C1 segment of cervical spinal cord (tissue), 14 donors: ENCODE data around the gene ZNRF2.

Experiments
- DNase-seq, 14 donors: peaks; one replicate each; lab custom pipeline; 2025; lab: John Stamatoyannopoulos, UW

The ZNRF2 gene

DNA sequence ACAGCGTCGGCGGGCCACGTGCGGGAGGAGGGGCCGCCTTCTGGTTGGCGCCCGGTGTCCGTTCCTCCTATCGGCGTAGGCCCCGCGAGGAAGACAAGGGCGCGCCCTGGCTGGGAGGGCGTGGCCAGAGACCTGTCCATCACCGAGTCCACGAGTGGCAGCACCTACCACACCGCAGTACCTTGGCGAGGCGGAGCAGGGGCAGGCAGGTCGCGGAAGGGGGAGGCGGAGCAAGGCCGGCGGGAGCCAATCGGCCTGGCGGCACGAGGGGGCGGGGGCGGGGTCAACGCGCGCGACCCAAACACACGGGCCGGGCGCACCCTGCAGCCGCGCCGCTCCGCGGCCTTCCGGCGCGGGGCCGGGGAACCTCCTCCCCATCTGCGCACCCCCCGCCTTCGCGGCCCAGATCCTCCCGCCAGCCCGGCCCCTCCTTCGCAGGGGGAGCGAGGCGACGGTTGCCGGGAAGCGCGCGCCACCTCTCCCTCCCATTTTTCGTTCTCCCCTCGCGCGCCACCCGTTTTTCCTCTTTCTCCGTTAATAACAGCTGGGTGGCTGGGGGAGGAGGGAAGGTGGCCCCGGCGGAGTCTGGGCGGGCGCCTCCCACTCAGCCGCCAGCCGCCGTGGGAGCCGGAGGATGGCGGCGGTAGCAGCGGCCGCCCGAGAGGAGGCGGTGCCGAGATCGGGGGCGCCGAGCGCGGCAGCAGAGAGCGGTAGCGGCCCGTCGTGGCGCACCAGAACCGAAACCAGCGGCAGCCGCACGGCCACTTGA is at the start of gene ZNRF2:
Gene ZNRF2 (plus strand): TSS at position 300 of the 769 bp plus-strand sequence. CDS start 761 bp downstream, outside the sequence.
- peak; percentile 70 to 100 (median 94) for DNase-seq

GRCh38 chr7:30237271-30237695 is 47.1 kb upstream of the ZNRF2 start:
- no peak for DNase-seq

DNA sequence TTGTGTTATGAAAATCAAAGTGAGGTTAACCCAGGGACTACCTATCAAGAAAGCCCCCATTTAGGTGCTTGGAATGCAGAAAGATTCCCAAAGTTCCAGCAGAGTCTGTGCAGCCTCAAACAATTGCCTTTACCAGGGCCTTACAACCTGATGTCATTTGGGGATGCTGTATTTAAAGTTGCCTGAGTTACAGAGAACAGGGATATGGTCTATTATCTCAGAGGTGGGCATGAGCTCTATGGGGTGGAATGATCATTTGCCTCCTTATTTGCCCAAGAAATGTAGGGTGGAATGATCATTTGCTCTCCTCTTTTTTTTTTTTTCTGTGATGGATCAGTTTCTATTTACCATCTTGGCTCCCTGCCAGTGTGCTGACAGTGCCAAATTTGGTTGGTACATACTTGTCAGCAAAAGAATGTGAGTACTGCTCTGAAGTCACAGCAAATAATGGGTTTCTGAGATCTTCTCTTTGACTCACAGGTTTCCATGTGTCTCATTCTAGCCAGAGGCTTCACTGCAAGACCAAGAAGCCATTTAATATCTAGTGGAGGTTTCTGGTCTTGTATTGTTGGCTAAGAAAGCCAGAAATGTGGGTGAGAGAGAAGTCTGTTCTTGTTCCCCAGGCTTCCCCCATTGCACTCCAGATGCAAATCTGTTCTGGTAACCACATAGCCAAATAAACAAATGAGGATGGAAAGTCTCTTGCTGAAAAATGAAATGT is 45.5 kb upstream of the ZNRF2 start:
- no peak for DNase-seq

GRCh38 chr7:30240106-30240800 is 44.1 kb upstream of the ZNRF2 start:
- no peak for DNase-seq

GRCh38 chr7:30241767-30242166 is 42.6 kb upstream of the ZNRF2 start:
- no peak for DNase-seq

DNA sequence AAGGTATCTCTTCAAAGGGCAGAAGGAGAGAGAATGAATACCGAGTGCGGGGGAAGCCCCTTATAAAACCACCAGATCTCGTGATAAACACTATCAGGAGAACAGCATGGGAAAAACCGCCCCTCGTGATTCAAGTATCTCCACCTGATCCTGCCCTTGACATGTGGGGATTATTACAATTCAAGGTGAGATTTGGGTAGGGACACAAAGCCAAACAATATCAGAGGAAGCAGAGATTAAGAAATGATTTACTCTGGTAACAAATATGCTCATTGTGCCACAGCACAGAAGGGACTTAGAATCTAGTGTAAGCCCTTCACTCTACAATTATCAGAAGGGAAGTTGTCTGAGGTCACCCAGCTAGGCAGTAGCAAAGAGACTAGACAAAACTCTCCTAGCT is 40.1 kb upstream of the ZNRF2 start:
- DNase-seq: no peak

DNA sequence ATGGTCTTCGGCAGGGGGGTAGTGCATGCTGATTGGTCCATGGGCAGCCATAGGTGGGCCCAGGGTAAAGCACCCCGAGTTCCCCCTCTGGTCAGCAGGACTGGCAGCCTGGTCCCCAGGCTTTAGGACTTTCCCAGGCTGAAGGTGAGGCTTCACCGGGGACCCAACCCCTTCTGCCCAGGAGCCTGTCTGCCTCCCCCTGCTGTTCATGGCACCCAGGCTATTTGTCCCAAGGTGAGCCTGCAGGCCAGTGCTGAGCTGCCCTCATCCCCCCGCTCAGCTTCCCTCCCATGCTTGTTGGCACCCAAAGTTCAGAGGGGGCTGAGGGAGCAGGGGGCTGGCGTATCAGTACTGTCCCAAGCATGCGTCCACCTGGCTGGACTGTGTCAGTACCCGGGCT is 38.5 kb upstream of the ZNRF2 start:
- no peak for DNase-seq

- peak in 1 of 14 donors; percentile 54 for DNase-seq
Measured at GRCh38 chr7:30246392-30246791, 38.0 kb upstream of the ZNRF2 start.

DNA sequence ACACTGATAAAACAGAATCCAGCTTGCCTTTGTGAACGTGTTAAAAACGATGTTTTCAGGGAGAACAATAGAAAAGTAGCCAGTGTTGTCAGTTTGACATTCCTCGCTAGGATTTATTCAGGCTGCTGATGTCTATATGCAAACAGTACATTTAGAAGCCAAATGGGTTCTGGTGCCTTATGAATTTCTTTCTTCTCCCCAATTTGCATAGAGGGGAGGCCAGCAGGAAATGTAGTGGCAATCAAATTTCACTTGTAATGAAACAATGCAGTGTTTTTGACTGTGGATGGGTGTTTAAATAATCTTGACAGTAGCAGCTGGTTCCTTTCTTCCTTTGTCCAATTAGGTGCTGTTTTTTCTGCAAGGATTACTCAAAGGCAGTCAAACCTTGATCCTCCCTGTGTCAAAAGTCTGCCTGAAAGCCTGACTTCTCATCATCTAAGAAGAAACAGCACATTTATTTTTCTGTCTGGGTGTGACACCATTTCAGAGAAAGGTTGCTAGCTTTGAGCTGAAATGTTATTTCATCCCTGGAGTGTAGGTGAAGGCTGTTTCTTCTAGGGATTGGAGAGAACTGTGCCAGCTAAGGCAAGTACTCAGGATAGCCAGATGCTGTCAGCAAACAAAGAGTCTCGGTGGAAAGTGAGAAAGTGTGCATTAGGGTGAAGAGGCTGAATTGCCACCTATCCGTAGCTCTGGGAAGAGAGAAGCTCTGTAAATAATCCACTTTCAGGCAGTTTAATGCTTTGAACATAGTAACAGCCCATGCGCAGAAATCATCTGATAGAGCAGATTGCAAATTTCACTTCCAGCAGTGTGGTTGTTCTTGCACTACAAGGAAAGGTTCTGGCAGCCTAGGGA is 36.6 kb upstream of the ZNRF2 start:
- DNase-seq: no peak

DNA sequence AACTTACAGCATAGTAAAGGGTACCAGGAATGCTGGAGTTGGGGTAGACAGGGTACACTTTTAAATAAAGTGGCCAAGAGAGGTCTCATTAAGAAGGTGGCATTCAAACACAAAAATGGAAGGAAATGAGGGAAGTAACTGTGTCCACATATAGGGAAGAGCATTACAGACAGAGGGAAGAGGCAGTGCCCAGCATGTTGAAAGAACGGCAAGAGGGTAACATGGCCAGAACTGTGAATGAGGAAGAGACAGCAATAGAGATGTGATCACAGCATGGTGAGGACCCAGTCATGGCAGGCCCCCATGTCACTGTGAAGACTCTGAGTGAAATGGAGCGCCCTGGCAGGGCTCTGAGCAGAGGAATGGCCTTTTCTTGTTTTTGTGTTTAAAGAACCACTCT is 35.1 kb upstream of the ZNRF2 start:
- no peak for DNase-seq

GRCh38 chr7:30249986-30250774 is 34.2 kb upstream of the ZNRF2 start:
- no peak for DNase-seq

DNA sequence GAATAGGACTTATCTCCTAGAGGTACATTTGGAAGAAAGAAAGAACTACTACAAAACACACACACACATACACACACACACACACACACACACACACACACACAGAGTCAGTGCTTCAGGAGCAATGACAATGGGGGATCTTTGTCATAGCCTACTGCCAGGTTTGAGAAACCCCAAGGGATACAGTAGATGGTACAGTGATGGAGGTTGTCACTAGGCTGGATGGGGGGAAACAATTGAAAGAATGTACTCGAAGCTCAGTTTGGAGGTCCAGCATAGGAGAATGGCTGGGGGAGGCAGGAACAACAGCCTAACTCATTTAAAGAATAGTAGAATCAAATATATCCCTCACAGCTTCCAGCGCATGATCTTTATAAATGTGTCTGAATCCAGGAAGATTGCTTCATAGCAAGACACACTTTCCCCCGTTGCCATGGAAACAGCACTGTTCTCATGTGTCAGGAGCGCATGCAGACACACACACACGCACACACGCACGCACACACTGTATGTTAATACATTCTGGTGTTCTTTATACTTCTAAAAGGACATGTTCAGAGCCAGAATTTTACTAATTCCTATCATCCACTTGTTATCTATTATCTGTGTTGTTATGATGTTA is 32.6 kb upstream of the ZNRF2 start:
- no peak for DNase-seq

DNA sequence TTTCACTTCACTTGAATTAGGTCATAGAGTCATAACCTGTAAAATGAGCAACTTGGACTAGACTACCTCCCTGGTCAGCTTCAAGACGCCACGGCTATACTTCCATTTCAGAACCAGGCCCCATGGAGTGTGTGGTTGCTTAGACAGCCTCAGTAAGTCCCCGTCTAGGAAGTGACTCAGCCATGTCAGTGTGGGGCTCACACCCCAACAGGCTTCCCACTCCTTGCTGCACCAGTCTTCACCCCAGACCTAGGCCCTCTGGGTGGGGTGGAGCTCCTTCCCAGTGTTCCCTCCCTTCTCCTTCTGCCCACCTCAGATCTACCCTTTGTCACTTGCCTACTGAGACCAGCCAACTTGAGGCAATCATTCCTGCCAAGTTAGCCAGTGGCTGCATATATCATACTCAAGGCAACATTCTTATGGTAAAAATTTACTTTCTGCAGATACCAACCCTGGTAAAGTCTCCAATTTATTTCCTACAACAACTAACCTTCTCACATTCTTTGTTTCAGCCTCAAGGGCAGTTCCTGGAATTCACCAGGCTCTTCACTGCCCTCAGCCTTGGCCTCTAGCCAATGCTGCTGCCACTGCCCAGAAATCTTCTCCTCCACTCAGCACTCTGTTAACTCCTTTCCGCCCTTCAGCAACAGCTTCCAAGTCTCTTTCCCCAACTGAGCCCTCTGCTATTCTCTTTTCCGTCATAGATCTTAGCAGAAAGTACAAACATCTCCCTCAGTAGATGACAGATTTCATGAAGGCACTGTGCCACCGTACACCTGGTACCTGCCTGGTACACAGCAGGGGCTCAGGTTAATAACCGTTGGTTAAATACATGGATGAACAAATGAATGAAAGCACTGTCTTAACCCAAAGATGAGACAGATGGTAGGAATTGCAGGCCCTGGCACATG is 31.3 kb upstream of the ZNRF2 start:
- peak in 9 of 14 donors; percentile 22 to 88 (median 43) for DNase-seq

- DNase-seq: no peak
Measured at GRCh38 chr7:30253796-30254165, 30.6 kb upstream of the ZNRF2 start.

DNA sequence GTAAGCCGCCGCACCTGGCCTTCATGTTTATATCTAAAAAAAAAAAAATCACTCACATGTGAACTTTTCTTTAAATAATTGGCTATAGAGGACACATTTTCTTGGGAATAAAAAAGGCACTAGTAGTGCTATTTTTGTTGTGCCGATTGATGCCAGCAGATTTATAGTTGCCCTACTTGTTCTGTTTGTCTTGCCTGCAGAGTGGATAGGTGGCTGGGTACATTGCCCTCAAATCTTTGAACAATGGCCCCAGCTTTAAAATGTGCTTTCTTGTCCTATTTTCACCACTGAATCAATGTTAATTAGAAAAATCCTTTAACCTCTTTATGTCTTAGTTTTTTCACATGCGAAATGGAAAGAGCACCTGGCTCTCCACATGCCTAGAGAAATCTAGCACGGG is 30.1 kb upstream of the ZNRF2 start:
- DNase-seq: no peak

DNA sequence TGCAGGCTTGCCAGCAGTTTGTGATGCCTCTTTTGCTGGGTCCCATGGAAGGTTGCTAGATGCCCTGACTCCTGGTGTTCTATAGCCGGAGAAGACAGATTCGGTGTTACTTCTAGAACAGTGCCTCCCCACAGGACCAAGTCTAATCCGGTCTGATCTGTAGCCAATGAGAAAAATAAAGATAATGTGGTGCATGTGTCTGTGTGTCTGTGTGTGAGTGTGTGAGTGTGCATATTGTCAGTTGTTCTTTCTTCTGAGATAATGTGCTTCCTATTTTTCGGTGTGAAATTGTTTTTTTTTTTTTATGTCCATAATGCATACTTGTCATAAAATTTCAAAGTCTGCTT is 29.7 kb upstream of the ZNRF2 start:
- DNase-seq: no peak

DNA sequence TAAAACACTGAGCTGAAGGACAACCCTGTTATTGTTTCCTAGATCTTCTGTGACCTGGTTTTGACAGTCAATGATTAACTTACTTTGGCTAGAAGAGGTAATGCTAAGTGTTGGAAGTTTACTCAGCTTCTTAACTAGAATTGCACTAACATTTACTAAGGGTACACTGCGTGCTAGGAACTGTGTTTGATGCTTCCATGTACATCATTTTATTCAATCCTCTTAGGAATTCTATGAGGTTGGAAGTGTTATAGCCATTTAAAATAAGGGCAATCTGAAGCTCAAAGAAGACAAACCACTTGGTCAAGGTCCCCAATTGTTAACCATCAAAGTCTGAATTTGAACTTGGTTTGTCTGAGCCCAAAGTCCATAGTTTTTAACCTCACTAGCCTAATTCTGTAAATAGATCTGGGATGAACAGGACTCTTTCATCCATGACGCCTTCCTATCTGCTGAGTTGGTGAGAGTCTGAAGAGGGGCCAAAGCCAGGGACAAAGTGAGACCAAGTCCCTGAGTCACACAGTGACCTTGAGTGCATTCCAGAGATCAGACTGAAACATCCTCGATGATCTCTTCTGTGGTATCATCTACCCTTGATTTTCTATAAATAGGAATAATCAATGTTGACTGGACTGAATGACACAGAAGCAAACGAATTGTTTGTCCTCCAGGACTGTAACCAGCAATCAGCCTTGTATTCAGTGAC is 29.2 kb upstream of the ZNRF2 start:
- DNase-seq: no peak

GRCh38 chr7:30256349-30256858 is 28.0 kb upstream of the ZNRF2 start:
- DNase-seq: no peak
